Smooth muscle cell of trachea (primary cell): Measurements from ENCODE around the gene TMEM260. TPM values are rescaled to one million over a fixed set of nuclear protein-coding genes. Genes with fewer than 3 reads are reported as not detected.

Source experiments
- total RNA-seq: library from RNA; depleted of rRNA; stranded (reverse); fragments of >200 nt; gene quantifications from 2 replicates; pipeline ENCODE4 v1.2.1, GENCODE V29; 2014

Gene TMEM260
- 15.3 and 18.4 TPM in 2 replicates for total RNA-seq

DNA sequence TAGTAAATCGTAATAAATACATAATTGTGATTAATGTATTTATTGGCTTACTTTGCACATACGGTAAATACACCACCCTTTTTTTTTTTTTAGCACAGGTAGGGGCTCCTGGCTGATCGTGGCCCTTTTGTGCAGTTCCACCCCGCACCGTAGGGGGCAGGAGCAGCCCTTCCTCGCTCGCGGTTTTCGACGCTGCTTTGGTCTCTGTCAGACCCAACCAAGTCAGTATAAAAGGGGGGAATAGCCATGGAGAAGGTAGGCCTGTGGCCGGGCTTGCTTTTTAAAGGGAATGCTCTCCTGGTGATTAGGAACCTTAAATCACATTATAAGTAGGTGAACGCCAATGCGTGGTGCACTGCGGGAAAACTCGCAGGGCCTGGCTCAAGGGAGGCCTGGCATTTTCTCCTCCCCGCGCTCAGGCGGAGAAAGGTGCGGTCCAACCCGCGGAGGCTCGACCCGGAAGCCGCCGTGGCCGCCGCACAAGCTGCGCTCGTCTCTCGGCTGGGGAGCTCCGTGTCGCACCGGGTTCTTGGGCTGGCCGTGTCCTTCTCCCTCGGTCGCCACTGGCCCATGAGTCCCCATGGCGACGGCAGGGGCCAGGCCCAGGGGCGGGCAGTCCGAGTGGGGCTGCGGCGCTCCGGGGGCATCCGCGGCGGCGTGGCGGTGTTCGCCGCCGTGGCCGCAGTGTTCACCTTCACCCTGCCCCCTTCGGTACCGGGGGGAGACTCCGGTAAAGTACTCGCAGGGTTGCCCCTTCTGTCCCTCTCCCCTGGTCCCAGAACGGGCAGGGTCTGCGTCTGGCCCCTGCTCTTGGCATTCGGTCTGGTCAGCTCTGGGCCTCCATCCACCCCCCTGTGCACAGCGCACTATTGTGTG lies at the start of gene TMEM260:
Gene TMEM260, plus strand, starts transcription at position 454 of the 876 bp plus-strand sequence. Its CDS starts 117 bp downstream, at position 571.

Other genes starting within 250 kb of the TMEM260 start
- gene OTX2, start 230.7 kb downstream of the TMEM260 start, total RNA-seq, result not detected in 2 replicates